ENCODE results near the gene ZNF200. TPM values are rescaled to one million over a fixed set of nuclear protein-coding genes. Genes with fewer than 3 reads are reported as not detected.

The ZNF200 gene
- total and polyA plus RNA-seq, 2 donors (not counting 1 experiment from before 2014, with no cell fraction given): 5.9 to 8.1 TPM

DNA sequence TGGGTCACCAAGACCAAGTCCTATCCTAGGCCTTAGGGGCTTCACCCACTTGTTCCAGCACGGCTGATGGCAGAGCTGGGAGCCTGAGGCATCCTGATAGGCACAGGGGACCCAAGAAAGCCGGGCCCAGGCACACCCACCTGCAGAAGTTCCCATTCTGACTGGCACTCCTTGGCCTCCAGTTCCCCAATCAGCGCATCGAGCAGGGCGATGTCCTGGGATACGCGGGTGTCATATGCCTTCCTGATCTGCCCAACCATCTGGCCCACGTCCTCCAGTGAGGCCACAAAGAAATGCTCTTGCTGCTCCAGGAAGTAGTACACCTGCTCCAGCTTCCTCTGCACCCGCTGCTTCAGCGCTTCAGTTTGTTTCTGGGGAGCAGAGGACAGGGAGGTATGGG lies 11.9 kb upstream of the ZNF200 start:
- Histone ChIP-seq H4K20me1 (ENCODE audit: control insufficient read depth, extremely low read depth, insufficient read depth, low read length) (no peaks in the 10 kb centered on the region), H2AFZ (ENCODE audit: low read length) (no peak overlapping the region), H3K9me3 (ENCODE audit: control insufficient read depth, insufficient read depth, low read depth, low read length) (no peaks in the 10 kb centered on the region), H3K79me2 (ENCODE audit: control insufficient read depth, insufficient read depth, low read length) (no peaks in the 10 kb centered on the region), H3K36me3 (ENCODE audit: control insufficient read depth, insufficient read depth, low read length) (no peaks in the 10 kb centered on the region), H3K4me1 (ENCODE audit: control insufficient read depth, extremely low read depth, insufficient read depth, low read length) (no peaks in the 10 kb centered on the region), H3K9ac (ENCODE audit: insufficient read depth, low read length) (no peak overlapping the region), H3K4me3 (replicated peaks in 1 of 4; ENCODE audit: control extremely low read depth in 1 of 4, insufficient read depth in 1 of 4, low read depth in 3 of 4, low read length in 4 of 4) (no peak overlapping the region), H3K27ac (ENCODE audit: insufficient read depth, low read length) (no peak overlapping the region), H3K4me2 (ENCODE audit: extremely low read depth, insufficient read depth, low read length) (no peak overlapping the region), H3K27me3 (ENCODE audit: control insufficient read depth, insufficient read depth, low read length) (peaks cover 4% of the 10 kb centered on the region)
- no peak for DNase-seq (ENCODE audit: low read depth in 2 of 2)
- TF ChIP-seq EZH2 (IDR thresholded peaks at IDR 0.05; ENCODE audit: low read length, missing control alignments): no peak
- TF ChIP-seq, protein P1, sequence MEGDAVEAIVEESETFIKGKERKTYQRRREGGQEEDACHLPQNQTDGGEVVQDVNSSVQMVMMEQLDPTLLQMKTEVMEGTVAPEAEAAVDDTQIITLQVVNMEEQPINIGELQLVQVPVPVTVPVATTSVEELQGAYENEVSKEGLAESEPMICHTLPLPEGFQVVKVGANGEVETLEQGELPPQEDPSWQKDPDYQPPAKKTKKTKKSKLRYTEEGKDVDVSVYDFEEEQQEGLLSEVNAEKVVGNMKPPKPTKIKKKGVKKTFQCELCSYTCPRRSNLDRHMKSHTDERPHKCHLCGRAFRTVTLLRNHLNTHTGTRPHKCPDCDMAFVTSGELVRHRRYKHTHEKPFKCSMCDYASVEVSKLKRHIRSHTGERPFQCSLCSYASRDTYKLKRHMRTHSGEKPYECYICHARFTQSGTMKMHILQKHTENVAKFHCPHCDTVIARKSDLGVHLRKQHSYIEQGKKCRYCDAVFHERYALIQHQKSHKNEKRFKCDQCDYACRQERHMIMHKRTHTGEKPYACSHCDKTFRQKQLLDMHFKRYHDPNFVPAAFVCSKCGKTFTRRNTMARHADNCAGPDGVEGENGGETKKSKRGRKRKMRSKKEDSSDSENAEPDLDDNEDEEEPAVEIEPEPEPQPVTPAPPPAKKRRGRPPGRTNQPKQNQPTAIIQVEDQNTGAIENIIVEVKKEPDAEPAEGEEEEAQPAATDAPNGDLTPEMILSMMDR (conservative IDR thresholded peaks at IDR 0.05 in 1 of 2, IDR thresholded peaks at IDR 0.05 in 1 of 2; ENCODE audit: low read depth in 1 of 2, low read length in 2 of 2): no peak

DNA sequence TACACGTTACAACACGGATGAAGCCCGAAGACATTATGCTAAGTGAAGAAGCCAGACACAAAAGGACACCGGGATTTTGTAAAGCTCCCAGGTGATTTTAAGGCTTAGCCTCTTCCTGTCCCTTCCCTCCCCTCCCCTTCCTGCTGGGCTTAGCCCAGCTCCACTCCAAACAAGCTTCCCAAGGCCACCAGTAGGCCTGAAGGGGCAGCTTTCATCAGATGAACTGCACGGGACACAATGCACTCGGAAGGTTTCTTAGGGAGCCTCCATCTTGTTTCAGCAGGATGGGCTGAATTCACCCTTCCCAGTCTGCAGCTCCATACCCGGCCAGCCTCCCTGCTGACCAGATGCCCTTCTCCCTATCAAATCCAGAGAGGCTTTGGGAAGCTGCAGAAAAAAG lies 11.0 kb upstream of the ZNF200 start:
- Histone ChIP-seq H3K36me3 (ENCODE audit: control insufficient read depth, insufficient read depth, low read length) (no peaks in the 10 kb centered on the region), H3K4me2 (ENCODE audit: extremely low read depth, insufficient read depth, low read length) (no peak overlapping the region), H2AFZ (ENCODE audit: low read length) (no peak overlapping the region), H3K27me3 (ENCODE audit: control insufficient read depth, insufficient read depth, low read length) (peaks cover 4% of the 10 kb centered on the region), H3K79me2 (ENCODE audit: control insufficient read depth, insufficient read depth, low read length) (no peaks in the 10 kb centered on the region), H4K20me1 (ENCODE audit: control insufficient read depth, extremely low read depth, insufficient read depth, low read length) (no peaks in the 10 kb centered on the region), H3K9ac (ENCODE audit: insufficient read depth, low read length) (no peak overlapping the region), H3K9me3 (ENCODE audit: control insufficient read depth, insufficient read depth, low read depth, low read length) (no peaks in the 10 kb centered on the region), H3K27ac (ENCODE audit: insufficient read depth, low read length) (no peak overlapping the region), H3K4me1 (ENCODE audit: control insufficient read depth, extremely low read depth, insufficient read depth, low read length) (no peaks in the 10 kb centered on the region), H3K4me3 (replicated peaks in 1 of 4; ENCODE audit: control extremely low read depth in 1 of 4, insufficient read depth in 1 of 4, low read depth in 3 of 4, low read length in 4 of 4) (no peak overlapping the region)
- DNase-seq (ENCODE audit: low read depth in 2 of 2): no peak
- TF ChIP-seq, protein P1 (conservative IDR thresholded peaks at IDR 0.05 in 1 of 2, IDR thresholded peaks at IDR 0.05 in 1 of 2; ENCODE audit: low read depth in 1 of 2, low read length in 2 of 2): no peak
- no peak for TF ChIP-seq EZH2 (IDR thresholded peaks at IDR 0.05; ENCODE audit: low read length, missing control alignments)

DNA sequence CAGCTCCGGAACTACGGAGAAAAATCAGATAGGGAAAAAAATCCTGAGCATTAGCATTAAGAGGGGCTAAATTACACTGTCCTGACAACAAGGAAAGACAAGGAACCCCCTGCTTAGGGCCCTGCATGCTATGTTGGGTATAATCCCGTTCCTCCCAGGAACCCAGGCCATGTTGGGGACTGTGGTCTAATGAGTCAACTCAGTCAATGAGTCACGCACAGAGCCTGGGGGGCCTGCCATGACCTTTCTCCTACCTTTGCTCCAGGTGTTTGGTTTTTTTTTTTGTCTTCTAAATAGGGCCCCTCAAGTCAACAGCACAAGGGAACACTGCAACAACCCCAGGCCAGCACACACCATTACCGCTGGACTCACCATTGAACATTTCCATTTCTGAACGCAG lies 8.9 kb upstream of the ZNF200 start:
- no peak overlapping the region for H2AFZ ChIP-seq (ENCODE audit: low read length)
- H3K4me3 ChIP-seq (replicated peaks in 1 of 4; ENCODE audit: control extremely low read depth in 1 of 4, insufficient read depth in 1 of 4, low read depth in 3 of 4, low read length in 4 of 4): no peak overlapping the region
- H3K27me3 ChIP-seq (ENCODE audit: control insufficient read depth, insufficient read depth, low read length): peaks cover under 1% of the 10 kb centered on the region
- no peaks in the 10 kb centered on the region for H3K36me3 ChIP-seq (ENCODE audit: control insufficient read depth, insufficient read depth, low read length)
- DNase-seq (ENCODE audit: low read depth in 2 of 2): no peak
- TF ChIP-seq, protein P1 (conservative IDR thresholded peaks at IDR 0.05 in 1 of 2, IDR thresholded peaks at IDR 0.05 in 1 of 2; ENCODE audit: low read depth in 1 of 2, low read length in 2 of 2): no peak
- no peak for TF ChIP-seq EZH2 (IDR thresholded peaks at IDR 0.05; ENCODE audit: low read length, missing control alignments)
- H3K79me2 ChIP-seq (ENCODE audit: control insufficient read depth, insufficient read depth, low read length): no peaks in the 10 kb centered on the region
- H4K20me1 ChIP-seq (ENCODE audit: control insufficient read depth, extremely low read depth, insufficient read depth, low read length): no peaks in the 10 kb centered on the region
- H3K27ac ChIP-seq (ENCODE audit: insufficient read depth, low read length): no peak overlapping the region
- no peaks in the 10 kb centered on the region for H3K4me1 ChIP-seq (ENCODE audit: control insufficient read depth, extremely low read depth, insufficient read depth, low read length)
- no peak overlapping the region for H3K4me2 ChIP-seq (ENCODE audit: extremely low read depth, insufficient read depth, low read length)
- no peak overlapping the region for H3K9ac ChIP-seq (ENCODE audit: insufficient read depth, low read length)
- no peaks in the 10 kb centered on the region for H3K9me3 ChIP-seq (ENCODE audit: control insufficient read depth, insufficient read depth, low read depth, low read length)
